RKO (cell line): ENCODE data around the gene KRT14.
A peak's percentile ranks its signal among the peaks of the same experiment; 100 is the strongest.
"Not testable (repeated sequence)": the region's sequence is repeated elsewhere in the genome, so short reads cannot be mapped to it uniquely, and the experiment has no call there.

Experiments used
- DNase-seq: peaks from one replicate; pipeline ENCODE4 v3.0.0-alpha.2; 2016; ENCODE audit warnings: low spot score

The KRT14 gene

DNA sequence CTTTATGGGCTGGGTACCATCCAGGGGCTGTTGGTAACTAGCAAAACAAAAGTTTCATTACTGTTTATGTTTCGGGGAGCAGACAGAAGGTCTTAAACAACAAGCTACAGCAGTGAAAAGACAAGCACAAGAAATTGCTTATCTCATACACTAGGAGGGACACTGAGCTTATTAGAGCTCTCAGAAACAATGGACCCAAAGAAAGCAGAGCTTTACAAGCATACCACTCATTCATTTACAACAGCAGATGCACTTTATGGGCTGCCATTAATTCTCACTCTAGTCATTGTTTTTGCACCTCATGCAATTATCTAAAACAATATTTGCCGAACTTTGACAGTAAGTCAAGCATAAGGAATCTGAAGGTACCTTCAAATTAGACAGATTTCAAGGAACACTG is 15.8 kb upstream of the KRT14 start:
- no peak for DNase-seq

DNA sequence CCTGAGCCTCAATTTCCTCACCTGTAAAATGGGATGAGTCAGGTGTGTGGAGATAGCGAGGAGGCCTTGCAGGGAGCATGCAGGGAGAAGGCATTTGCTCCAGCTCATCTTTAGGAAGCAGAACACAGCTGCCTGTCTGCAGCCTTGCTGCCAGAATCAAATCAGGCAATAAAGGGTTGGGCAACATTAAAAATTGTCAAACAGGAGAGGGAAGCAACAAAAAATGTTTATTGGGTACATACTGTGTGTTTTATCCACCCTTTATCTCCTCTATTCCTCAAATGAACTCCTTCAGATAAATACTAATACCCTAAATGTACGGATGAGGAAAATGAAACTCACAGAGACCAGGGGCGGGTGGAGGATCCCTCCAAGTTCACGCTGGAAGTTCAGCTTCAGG is 13.6 kb upstream of the KRT14 start:
- DNase-seq: no peak

DNA sequence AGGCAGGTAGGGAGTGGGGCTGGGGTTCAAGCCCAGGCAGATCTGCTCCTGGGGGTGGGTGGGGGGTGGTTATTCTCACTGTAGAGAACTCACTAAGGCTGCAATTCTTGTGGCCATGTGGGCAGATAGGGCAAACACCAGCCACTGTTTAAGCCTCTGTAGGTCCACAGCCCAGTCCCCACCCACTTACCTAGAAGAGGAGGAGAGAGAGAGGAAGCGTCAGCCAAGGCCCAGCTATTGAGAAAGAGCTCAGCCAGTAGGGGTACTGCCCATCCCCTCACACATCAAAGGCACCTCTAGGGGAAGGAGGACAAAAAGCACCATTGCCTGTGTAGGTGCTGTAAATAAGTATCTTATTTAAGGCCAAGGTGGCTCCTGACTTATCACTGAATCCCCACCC is 13.0 kb upstream of the KRT14 start:
- DNase-seq: no peak

DNA sequence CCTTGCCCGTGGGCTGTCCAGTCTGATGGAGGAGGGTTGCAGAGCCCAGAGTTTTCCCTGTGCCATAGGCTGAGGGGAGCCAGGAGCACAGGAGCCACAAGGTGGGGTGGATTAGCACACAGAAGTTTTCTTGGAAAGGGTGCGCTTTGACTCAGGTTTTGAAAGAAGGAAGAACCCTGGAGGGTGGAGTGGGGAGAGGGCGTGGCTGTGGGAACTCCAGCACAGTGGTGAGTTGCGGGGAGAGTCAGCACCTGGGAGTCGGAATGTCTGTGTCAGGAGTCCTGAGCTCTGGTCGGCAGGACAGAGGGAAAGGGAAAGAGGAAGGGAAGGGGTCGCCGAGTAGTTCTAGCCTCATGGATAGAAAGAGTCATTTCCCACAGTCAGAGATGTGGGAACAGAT is 8.9 kb upstream of the KRT14 start:
- no peak for DNase-seq

DNA sequence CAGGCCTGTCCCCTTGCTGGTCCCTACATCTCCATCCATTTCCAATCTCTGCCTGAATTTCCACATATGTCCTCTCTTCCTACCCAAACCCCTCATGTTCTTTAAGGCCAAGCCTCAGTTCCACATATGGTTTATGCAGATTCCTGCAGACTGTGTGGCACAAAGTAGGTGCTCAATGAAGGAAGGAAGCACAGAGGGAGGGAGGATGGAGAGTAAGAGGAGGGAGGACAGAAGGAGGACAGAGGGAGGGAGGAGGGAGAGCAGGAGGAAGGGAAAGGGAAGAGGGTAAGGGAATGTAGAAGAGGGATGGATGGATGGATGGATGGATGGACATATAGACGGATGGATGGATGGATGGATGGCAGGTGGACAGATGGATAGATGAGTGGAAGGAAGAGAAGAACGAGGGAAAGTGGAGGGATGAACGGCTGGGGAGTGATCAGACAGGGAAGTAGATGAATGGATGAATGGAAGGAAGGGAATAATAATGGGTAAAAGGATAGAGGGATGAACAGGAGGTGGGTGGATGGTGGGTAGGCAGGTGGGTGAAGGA is 7.7 kb upstream of the KRT14 start:
- no peak for DNase-seq

DNA sequence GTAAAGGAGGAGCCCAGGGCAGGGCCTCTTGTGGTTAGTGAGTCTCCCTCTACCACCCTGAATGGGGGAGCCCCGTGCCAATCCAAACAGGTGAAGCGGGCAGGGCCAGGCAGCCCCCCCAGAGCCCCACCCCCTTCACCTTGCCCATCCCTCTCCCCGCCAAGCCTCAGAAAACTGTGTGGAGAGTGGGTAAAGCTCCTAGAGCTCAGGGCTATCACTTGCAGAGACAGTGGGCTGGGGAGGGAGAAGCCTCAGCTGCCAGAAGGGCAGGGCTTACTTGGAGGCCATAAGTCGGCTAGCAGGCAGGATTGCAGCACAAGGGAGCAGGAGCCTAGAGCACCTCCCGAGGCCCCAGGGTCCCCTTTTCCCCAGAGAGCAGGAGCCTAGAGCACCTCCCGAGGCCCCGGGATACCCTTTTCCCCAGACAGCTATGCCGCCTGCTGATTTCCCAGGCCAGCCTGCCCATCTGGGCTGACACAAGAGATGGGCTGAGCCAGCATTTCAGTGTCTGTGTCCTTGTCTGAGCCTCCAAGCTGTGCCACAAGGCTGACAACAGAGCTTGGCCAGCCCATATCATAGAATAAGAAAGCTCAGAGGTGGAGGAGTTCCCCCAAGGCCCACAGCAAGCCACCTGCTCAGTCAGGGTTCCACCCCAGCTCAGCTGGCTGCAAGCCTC is 6.7 kb upstream of the KRT14 start:
- no peak for DNase-seq

DNA sequence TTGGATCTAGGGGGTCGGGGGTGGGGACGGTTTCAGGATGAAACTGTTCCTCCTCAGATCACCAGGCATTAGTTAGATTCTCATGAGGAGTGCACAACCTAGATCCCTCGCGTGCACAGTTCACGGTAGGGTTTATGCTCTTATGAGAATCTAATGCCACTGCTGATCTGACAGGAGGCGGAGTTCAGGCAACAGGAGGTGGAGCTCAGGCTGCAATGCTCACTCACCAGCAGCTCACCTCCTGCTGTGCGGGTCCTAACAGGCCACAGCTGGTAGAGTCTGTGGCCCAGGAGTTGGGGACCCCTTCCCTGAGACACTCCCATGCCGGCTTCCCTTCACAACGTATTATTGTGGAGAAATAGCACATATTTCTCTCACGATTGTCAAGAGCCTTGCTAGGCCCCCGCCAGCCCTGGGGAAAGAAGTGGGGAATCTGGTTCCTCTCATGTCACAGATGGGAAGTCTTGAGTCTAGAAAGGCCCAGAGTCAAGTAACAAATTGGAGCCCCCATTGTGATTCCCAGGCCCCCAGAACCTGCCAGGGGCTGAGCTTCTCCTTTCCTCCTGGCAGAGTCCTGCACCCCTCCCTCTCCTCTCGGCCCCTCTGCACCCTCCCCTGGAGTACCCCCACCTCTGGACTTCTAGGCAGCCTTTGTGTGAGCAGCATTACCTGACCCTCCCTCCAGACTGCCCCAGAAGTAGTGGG is 6.1 kb upstream of the KRT14 start:
- DNase-seq: no peak

DNA sequence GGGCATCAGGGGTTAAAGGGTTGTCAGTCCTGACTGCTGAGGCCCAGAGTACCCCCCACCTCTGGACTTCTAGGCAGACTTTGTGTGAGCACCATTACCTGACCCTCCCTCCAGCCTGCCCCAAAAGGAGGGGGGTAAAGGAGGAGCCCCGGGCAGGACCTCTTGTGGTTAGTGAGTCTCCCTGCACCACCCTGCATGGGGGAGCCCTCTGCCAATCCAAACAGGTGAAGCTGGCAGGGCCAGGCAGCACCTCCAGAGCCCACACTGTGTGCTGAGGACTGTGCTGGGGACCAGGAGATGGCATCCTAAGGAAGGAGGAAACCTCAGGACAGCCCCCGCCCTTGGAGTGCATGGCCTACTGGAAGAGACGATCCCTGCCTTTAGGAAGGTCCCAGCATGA is 2.6 kb upstream of the KRT14 start:
- no peak for DNase-seq

DNA sequence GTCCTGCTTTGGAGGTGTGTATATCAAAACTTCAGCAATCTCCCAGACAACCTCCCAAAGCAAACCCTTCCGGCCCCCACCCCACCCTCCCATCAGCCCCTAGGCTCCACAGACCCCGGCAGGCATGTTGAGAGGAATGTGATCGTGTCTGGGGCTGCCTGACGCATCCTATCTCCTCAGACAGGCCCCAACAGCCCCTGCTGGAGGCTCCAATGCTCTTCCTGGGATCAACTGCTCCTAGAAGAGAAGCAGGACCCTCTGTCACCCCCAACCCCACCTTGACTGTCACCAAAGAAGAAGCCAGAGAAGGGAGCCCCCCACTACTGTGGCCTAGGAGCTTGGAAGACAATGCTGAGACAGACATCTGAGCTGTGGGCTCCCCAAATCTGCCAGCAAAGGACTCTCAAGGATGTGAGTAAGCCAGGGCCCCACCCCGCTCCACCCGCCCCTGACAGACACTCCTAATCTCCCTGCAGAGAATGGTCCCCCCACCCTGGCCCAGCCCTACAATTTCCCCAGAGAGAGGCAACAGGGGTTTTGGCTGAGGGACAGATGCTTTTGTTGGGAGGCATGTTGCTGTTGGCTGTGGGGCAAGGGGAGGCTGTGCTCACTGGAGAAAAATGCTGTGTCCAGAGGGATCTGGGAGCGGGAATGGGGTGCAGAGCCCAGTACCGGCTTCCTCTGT is 1.6 kb upstream of the KRT14 start:
- DNase-seq: no peak

DNA sequence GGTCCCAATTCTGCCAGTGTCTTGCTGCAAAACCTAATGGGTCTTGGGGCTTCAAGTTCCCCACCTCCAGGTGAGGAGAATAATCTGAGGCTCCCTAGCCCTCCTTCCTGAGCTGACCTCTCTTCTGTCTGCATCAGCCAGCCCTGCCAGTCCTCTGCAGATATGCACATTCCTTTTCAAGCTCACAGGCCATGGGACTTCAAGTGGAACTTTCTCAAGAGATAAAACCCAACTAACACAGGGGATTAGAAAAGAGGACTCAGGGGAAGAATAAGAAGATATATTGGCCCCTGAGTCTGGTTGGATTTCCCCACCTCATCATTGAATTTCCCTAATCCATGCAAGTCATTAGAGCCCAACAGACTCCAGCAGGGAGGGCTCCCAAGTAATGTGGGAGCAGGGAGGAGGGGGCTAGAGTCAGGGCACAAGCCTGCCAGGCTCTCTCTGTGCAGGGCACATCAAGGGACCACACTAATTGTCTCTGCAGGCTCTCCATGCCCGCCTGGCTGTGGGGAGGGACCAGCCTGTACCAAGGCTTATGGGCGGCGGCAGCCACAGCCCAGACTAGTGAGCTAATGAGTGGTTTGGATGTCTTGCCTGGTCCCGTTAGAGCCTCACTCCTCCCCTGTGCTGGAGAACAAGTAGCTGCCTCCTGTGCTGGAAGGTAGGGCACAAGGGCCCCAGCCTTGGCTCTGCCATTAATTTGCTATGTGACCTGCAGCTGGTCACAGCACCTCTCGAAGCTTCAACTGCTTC is 1.2 kb downstream of the KRT14 start:
- no peak for DNase-seq

DNA sequence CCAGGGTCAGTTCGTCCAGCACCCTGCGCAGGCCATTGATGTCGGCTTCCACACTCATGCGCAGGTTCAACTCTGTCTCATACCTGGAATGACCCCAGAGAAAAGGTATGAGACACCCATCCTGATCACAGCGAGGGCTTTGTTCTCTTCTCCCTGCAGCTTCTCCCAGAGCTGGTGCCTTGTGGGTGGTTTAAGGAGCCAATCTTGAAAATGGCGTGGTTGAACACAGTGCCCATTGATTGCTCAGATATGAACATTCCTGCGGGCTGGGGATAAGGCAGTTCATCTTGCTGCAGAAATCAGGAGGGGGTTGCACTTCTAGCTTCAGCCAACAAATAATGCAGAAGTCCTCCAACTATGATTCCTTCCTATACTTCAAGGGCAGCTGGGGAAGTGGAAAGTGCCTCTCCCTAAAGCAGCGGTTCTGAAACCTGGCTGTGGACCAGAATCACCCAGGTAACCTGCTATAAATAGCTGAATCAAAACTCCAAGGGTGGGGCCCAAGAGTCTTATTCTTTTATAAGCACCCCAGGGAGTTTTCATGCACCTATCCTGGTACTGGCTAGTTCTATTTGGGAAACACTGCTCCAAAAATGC is 2.3 kb downstream of the KRT14 start:
- DNase-seq: not testable (repeated sequence)

DNA sequence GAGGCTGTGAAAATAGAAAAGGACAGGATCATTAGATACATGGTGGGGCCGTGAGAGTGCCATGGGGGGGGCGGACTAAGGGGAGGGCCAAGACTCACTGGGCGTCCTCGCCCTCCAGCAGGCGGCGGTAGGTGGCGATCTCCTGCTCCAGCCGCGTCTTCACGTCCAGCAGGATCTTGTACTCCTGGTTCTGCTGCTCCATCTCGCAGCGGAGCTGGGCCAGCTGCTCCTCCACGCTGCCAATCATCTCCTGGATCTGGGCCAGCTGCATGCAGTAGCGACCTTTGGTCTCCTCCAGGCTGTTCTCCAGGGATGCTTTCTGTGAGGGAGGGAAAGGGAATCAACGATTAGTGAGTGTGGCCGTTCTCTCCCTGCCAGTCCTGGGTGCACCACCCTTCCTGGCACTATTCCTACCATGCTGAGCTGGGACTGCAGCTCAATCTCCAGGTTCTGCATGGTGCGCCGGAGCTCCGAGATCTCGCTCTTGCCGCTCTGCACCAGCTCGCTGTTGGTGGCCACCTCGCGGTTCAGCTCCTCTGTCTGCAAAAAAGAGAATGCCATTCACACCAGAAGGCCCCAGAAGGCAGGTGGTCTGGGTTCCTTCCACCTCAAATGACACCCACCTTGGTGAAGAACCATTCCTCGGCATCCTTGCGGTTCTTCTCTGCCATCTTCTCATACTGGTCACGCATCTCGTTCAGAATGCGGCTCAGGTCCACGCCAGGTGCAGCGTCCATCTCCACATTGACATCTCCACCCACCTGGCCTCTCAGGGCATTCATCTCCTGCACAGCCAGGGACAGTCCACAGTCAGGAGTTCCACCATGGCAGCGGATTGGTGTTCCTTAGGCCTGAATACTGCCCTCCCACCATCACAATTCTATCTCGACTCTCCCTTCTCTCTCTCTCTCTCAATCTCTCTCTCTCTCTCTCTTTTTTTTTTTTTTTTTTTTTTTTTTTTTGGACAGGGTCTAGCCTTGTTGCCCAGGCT is 3.3 kb downstream of the KRT14 start:
- no peak for DNase-seq

DNA sequence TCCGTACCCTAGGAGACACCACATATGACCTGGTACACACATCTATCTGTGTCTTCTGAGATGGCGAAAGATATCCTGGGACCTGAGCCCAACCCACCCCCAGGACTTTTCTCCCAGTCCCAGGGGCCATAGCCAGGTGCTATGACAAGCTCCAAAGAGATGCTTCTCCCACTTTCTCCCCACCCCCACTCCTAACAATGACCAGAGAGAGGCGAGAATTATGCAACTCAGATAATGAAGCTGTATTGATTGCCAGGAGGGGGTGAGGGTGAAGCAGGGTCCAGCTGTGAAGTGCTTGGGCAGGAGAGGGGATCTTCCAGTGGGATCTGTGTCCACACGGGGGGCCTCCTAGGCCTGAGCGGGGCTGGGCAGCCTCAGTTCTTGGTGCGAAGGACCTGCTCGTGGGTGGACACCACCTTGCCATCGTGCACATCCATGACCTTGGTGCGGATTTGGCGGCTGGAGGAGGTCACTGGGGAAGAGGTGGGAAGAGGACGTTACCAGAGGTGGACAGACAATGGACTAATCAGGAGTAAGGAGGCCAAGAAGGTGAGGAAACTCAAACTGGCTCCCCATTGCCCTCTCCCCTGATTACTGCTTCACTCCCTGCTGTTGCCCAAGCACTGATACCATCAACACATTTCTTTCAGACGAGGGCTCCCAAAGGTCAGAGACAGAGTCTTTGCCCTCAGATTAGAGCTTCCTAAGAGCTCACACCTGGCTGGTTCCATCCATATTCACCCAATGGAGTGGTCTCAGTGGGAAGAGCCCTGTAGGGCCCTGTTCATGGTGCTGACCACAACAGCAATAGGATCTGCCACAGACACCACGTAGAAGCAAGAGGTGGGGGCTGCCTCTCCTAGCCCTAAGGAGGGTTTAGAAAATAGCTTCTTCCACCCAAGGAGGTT is 4.4 kb downstream of the KRT14 start:
- DNase-seq: not testable (repeated sequence)

DNA sequence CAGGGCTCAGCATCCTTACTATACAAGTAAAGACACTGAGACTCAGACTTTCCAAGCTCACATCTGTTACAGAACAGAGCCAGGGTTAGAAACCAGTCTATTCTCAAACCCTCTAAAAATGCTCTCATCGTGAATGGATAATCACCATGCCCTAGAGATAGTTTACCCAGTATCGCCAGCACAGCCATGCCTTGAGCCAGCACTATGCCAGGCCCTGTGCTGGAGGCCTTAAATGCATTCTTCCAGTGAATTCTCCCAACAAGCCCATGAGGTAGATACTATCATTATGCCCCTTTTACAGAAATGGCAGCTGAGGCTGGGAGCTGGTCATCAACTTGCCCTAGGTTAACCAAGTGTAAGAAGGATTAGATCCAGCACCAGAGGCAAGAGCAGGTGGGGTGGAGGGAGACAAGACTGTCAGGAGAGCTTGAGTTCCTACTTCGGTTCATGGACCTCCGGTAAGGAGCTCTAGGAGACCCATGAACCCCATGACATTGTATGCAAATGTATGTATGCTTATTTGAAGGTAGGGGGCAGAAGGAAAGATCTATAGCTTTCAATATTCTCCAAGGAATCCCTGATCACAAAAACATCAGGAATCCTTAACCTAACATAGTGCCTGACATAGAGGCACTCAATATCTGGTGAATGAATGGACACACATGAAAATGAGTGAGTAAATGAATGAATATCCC is 5.2 kb downstream of the KRT14 start:
- no peak for DNase-seq

DNA sequence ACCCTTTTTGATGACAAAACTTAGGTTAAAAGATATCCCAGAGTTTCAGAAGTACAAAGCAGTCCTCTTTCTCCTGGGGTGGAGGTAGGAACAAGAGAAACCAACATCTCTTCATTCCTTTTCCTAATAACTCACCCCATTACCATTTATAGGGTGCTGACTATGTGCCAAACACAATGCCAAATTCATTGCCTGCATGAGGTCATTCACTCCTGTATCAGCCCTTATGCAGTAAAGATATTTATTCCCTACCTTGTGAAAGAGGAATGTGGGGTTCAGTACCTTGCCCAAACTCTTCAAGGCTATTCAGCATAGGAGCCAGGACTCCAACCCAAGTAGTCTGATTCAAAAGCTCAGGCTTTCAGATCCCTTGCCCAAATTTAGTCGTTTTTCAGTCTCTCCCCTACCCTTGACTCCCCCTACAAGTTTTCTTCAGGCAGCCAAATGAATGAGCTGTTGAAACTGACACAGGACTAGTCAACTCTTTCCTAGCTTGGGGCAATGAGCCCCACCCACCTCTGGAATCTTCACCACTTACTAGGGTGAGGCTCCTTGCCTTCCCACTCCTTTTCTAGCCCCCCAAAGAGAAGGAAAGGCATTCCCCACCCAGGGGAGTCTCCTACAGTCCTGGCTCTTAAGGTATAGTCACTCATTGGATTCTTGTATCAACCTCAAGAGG is 5.9 kb downstream of the KRT14 start:
- no peak for DNase-seq

DNA sequence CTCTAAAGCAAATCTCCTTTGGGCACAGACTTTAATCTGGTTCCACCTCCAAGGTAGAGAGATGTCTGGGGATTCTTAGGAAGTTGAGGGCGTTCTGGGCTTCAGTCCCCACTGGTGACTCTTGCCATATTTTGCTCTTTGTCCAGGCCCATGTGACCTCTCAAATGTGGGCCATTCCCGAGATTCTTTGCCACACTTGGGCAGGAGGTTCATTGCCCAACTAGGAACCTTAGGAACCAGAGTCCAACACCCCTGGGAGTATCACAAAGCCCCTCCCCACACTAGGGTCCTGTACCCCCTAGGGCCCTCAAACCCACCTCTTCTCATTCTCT is 6.5 kb downstream of the KRT14 start:
- no peak for DNase-seq

DNA sequence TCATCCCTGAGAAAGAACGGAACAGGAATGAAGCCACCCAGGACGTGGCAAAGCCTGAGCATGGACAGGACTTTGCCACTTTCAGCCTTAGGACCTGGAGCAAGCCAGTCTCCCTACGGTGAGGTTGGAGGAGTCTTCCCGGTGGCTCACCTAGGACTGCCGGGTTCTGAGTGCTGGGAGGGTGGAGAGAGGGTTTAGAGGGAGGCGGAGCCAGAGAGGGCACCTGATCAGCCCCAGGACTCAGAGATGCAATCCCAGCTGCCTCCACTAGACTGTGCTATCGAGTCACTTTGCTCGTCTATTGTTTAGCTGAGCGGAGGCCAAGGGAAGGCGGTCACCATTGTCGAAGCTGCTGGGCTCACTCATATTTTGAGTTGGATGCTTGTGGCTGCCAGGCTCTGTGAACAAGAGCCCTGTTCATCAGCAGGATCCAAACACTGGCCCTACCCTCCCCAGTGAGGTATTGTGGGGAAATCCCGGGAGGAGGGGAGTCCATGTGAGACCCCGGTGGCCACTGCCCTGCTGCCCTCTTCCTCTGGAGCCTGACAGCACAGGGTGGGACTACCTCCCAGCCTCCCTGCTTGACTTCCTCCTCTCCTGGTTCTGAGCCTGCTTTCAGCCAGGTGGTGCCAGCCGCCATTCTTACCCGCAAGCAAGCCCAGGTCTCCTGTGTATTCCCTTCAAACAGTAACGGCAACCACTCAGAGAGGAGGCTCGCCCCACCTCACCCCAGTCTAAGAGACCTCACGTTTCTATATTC is 7.0 kb downstream of the KRT14 start:
- DNase-seq: peak; percentile 52

DNA sequence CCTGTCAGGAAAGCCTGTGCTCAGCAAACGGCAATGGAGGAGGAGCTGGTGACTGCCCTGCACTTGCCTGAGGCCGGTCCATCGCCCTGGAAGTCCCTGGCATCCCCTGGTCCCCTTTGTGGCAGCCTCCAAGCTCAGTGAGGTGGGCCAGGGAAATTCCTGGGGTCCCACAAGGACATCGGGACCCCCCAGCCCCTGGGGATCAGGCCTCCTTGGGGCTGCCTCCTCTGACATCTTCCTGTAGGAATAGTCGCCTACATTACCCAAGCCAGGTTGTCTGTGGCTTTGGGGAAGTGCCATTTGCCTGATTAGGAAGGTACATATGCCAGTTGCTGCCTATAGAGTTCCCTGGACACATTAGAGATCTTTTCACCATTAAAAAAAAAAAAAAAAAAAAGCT is 7.7 kb downstream of the KRT14 start:
- no peak for DNase-seq
